NCI-H2196 (cell line): Measurements from ENCODE around the gene ANKRD37.

Experiments used
- DNase-seq: peaks from one replicate; lab custom pipeline; 2025; ENCODE audit not compliant: unreplicated experiment; lab: John Stamatoyannopoulos, UW

Gene ANKRD37

DNA sequence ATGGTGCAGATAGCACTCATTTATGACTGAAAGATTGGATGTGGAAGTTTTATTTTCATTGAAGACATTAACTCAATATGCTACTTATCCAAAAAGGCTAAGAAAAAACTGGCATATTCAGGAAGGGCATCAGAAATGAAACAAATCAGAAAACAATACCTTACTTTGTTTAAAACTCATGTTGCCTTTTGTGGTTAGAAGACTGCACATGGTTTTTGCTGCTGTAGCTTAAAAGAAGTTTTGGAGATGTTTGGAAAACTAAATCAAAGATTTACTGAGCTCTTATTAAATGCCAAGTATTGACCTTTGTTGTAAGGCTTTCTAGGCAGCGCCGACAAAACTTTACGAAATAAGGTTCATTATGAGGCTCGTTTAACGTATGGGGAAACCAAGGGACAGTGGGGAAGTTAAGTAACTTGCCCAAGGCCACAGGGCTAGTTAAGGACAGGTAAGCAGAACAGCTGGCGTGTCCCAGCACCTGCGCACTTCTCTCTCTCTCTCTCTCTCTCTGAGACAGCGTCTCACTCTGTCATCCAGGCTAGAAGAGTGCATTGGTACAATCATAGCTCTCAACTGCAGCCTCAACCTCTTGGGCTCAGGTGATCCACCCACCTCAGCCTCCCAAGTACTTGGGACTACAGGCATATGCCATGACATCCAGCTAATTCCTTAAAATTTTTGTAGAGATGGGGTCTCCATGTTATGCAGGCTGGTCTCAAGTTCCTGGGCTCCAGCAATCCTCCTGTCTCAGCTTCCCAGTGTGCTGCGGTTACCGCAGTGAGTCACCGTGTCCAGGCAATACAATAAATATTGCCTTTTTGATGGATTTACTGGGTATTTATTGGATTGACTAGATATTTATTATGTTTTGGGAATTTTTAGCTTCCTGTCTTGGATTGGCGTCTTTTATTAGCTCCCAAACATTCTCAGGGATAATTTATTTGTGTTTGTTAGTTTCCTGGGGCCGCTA lies 17.0 kb upstream of the ANKRD37 start:
- DNase-seq: no peak

DNA sequence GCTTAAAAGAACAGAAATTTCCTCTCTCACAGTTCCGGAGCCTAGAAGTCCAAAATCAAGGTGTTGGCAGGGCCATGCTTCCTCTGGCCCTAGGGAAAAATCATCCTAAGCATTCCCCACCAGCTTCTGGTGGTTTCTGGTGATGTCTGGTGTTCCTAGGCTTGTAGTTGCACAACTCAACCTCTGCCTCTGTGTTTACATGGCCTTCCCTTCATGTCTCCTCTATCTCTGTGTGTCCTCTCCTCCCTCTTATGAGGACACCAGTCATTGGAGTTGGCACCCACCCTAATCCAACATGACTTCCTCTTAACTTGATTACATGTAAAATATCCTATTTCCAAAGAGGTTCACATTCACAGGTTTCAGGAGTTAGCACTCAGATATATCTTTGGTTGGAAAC lies 16.3 kb upstream of the ANKRD37 start:
- no peak for DNase-seq

DNA sequence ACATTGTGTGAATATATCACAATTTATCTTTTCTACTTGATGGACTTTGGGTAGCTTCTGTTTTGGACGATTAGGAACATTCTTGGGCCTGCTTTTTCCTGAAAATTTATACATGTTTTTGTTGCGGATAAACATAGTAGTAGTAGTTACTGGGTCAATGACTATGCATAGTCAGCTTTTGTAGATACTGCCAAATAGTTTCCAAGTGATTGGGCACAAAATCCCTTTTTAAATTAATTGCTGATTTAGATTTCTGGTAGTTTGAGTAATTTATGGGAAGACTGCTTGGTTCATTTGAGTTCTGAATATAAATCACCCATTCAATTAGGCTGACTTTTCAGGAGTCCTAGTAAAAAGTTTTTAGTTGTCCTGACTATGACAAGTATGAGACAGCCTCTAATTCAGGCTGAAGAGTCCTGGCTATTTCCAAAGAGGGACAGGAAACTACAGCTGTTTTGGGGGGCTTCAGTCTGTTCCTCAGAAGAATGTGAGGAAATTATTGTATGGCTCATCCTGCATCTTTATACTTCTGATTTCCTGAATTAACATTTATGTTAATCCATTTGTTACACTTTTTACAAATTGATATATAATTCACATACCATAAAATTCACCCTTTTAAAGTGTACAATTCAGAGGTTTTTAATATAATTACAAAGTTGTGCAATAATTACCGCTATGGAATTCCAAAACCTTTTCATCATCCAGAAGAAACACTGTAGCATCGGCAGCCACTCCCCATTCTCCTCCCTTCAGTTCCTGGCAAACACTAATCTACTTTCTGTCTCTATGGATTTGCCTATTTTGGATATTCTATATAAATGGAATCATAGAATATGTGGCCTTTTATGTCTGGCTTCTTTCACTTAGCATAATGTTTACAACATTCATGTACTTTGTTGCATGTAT lies 15.1 kb upstream of the ANKRD37 start:
- DNase-seq: no peak

DNA sequence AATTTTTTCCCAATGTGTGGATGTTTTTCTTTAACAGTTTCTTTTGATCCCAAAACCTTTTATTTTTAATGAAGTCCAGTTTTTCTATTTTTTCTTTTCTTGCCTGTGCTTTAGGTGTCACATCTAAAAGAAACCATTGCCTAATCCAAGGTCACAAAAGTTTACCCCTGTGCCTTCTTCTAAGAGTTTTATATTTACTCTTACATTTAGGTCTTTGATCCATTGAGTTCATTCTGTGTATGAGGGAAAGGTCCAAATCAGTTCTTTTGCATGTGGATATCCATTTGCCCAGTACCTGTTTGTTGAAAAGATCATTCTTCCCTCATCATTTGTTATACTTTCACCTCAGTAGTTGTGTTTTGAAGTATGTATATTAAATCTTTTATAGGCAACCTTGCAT lies 13.9 kb upstream of the ANKRD37 start:
- DNase-seq: no peak

DNA sequence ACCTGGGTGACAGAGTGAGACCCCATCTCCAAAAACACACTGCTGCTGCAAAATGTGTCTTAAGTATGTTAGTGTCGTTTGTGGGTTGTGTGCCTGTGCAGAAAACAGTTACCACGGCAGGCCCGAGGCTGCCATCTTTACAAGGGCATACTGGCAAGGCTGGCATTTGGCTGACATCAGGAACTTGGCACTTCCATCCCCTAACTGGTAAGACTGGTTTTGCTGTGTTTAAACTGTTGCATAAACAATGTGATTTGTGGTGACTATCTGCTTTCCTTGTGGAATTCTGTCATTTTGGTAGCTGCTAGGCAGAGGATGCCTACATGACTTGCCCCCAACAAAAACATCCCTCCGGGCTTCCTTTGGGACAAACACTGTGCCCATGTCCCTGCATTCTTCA lies 13.2 kb upstream of the ANKRD37 start:
- peak; percentile 15 for DNase-seq

DNA sequence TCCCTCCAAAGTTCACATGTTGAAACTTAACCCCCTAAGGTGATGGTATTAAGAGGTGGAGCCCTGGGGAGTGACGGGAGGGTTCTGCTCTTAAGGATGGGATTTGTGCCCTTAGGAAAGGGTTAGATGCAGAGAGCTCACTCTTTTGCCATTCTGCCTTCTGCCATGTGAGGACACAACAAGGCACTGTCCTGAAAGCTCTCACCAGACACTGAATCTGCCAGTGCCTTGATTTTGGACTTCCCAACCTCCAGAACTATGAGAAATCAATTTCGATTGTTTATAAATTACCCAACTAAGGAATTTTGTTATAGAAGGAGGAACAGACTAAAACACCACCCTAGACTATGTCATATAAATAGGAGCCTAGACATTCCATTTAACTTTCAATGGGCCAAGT lies 12.6 kb upstream of the ANKRD37 start:
- DNase-seq: no peak

DNA sequence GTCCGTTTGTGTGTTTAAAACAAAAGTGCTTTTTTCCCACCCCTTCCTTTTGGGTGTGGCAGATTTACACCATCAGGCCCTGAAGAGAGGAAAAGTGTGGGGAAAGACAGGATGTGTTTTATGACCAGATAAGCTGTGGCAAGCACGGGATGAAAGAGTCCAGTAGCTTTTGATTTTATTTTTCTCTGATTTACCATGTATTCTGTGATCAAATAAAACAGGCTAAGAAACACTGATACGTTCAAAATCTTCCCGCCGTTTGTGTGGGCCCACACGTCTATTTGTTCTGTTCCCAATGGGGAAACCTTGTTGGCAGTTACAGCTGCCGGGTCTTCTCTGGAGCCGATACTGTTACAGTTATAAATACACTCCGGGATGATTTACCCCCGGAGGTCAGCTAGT lies 11.7 kb upstream of the ANKRD37 start:
- no peak for DNase-seq

DNA sequence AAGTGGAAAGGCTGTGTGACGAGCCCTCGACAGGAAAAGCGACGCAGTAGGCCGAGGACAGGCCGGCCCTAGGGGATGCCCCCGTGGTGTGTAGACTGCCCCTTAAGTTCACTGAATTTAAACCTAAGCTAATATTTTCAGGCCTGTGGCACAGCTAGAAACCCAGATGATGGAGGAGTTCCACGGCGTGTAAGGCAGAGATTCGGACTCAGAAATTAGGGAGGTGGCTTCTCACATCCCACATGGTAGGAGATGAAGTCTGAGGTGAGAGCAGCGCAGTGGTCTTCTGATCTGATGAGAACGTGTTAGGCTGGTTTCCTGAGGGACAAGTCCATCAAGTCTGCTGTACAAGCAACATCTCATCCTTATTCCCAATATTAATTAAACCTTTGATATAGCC lies 8.7 kb upstream of the ANKRD37 start:
- DNase-seq: no peak

DNA sequence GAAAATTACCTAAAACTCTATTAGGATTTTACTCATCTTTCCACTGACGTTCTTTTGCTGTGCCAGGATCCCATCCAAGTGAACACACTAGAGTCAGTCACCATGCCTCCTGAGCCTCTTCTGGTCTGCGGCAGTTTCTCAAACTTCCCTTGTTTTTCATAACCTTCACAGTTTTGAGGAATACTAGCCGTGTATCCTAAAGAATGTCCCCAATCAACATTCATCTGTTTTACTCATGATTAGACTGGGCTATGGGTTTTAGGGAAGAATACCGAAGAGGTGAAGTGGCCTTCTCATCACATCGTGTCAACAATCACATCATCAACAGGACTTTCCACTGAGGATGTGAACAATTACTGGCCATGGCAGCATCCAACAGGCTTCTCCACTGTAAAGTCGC lies 5.7 kb upstream of the ANKRD37 start:
- no peak for DNase-seq

DNA sequence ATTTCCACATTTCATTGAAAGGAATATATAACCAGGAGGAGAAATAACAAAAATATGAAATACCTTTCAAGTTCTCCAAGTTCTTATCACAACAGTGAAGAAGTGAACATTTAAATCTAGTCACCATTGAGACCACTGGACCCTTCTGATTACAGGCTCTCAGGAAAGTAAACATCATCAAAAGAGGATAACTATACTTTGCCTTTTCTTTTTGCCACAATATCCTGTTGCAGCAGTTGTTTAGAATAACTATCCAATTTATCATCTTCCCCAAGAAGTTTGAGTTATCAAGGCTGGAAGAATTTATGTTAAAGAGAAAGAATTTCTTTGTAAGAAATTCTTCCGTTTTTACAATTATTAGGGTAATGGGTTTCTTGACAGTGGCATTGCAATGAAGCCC lies 4.5 kb upstream of the ANKRD37 start:
- DNase-seq: no peak

DNA sequence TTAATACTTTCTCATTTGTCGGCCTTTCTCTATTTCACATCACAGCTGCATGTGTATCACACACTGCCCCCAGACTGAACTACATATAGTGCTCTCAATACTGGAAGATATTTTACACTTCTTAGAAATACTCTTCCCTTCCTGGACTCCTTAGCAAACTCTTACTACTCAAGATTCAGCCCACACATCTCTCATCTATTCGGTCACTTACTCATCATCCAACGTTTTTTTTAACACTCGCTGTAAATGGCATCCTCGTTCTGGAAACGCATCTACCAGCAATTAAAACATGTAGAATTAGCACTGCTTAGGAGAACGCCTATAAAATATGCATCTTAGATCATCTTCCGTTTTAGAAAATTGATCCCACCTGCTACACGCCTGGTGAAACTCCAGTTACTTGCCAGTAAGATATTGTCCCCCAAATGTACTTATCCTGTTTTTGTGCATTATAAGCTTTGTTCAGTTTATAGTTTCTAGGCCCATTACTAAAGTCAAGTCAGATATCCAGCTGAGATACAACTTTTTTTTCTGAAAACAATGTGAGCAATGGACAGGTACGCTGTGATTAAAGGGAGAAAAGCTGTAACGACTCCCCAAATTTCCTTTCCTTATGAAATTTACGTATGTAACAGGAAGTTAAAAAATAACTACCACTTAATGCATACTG lies 1.9 kb upstream of the ANKRD37 start:
- DNase-seq: no peak

DNA sequence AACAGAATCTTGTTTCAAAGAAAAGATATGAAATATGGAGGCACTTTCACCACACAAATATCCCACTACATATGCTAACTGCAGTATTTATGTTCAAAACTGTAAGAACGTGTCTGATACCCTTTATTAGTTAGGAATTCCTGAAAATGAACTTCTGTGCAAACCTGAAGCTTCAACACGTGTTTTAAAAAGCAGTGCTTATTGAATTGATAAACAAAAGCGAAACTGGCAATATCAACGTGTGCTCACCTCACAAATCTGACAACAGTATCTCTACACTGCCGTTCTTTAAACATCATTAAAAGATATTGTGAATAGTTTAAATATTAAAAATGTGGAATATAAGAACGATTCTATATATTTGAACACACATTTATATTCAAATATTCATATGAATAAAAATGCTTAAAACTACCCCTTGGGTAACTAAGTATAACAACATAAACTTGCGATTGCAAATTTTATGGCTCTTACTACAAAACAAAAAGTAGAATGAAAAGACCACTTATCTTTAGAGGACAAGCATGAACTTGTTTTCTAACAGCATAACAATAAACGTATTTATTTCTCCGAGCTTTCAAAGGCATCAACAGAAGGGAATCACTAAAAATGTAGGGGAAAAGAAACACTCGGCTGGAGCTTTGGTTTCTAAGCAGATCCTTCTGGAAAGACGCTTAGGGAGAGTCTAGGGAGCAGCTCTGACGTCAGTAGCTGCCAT lies 1.2 kb upstream of the ANKRD37 start, which contains the start of gene LRP2BP:
Gene LRP2BP, minus strand, starts transcription at position 687 of the 718 bp plus-strand sequence. CDS start 17,738 bp downstream, outside the sequence.
- no peak for DNase-seq

DNA sequence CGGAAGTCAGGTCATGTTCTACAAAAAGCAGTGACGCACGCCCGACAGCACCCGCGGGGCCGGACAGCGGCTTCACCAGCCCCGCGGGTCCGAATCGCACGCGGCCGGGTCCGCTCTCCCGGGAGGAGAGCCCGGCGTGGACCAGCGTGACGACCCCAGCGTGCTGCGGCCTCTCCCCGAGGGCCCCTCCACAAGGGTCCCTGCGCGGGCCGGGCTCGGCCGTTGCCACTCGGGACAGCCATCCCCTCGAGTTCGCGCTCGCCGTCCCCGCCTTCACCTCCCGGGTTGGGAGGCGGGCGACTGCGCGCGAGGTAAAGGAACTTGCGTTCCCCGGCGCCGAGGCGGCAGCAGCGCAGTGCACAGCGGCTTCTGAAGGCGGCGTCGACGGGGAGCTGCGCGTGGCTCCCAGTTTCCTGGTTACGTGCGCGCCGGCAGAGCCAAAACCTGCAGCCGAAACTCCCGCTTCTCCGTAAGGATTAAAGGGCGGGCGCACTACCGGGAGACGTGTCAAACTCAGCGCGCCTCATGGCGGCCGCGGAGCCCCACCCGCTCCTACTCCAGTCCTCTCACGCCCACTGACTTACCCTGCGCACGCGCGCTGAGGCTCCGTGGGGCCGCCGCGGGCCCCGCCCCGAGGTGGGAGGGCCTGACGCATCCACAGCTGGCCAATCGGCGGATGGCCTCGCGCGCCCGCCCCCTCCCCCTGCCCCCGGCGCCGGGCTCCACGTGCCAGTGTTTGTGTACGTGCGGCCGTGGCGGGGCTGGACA lies 501 bp upstream of the ANKRD37 start:
- DNase-seq: peak; percentile 86

DNA sequence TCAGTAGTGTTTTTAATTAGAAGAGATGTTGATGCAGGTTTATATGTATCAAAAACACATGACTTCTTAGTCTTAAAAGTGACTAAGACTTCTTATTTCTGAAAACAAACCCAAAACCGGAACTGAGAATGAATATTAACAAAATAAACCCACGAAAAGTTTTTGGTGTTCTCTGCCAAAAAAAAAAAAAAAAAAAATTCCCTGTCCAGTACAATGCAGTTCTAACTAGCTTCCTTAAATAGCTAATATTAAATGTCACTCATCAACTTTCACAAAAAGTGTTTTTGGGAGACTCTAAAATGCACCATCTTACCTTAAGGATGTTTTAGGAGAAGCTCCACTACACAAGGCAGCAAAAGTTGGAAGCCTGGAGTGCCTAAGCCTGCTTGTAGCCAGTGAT lies 2.0 kb downstream of the ANKRD37 start:
- no peak for DNase-seq

DNA sequence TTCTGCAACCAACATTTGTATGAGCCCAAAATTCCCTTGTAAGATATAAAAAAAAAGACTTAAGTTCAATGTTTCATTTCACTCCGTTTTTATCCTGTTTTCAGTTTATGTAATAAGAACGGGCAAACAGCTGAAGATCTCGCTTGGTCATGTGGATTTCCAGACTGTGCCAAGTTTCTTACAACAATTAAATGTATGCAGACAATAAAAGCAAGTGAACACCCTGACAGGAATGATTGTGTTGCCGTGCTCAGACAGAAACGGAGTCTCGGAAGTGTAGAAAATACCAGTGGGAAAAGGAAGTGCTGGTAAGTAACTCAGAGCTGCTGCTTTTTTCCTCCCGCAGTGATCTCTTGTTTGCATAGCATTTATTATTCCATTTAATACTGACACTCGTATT lies 2.8 kb downstream of the ANKRD37 start:
- DNase-seq: no peak

DNA sequence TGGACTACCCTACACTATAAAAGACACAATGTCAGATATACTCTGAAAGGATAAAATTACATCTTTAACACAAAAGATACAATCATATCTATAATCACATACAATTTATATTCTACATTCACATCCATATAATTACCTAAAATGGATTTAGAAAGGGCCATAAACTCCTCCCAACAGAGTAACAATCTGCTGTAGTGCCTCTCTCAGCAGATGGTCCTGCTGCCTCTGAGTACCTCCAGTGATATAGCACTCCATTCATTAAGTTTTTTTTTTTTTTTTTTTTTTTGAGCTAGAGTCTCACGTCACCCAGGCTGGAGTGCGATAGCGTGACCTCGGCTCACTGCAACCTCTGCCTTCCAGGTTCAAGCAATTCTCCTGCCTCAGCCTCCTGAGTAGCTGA lies 7.4 kb downstream of the ANKRD37 start:
- no peak for DNase-seq

DNA sequence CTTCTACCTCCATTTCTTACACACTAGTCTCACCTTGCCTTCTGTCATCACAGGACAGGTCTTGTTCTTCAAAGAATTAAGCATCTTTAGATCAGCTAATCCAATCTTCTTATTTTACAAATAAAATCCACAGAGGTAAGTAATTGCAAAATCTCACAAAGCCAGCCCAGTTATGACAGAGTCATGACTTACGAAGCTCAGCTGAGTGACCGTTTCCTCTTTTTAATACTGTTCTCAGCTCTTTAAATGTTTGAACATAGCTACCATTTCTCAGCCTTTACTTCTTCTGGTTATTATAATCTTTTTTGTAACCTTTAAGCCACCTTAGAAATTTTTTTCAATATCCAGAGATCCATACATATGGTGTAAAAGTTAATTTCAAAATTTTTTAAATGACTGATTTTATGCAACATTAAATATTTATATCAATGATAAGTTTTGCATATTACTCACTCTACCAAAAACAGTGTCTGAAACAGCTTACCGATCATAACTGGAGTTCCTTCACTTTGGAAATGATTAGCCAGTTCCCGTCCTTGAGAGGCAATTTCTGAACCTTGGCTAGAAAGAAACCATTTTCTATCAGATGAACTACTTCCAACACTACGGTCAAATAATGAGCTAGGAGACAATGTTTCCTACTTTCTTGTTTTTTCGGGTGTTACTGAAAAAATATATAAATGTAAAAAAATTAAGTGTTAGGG lies 8.8 kb downstream of the ANKRD37 start:
- DNase-seq: no peak

DNA sequence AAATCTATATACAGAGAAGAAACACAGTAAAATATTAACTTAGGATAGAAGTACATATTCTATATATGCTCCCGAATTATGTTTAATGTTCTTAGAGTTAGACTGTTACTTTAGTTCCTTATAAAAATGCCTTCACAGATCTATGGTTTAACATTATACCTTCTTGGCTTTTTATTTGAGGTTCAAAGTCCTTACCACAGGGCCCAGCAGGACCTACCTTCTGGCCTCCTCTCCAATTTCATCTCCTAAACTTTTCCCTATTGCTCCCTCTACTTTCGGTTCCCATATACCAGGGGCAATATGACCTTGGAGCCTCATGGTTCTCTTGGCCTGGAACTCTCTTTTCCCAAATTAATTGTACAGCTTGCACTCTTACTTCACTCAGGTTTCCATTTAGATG lies 11.8 kb downstream of the ANKRD37 start:
- no peak for DNase-seq

DNA sequence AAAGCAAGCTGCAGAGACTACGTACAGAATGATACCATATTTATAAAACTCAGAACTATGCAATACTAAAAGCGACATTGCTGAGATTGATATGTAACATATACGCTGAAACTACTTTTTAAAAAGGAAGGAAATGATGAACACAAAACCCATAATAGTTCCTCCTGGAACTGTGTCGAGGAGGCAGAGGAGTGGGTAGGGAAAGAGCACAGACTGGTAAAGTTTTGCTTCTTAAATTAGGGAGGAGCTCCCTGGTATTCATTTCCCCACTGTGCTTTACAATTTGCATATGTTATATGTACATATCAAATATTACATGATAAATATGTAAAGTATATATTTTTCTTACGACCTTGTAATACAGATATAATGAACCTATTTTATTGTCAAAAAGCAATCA lies 15.2 kb downstream of the ANKRD37 start:
- DNase-seq: no peak
